Stimulated activated CD8-positive, alpha-beta memory T cell treated with anti-CD3 and anti-CD28 coated beads, Interleukin-4, amount 100 ng/mL, for 1 hour (primary cell): ENCODE data around the gene ADRA2A.

Experiments
- DNase-seq, 2 donors: peaks; one replicate each; pipeline ENCODE4 v3.0.0-alpha.2; 2020; ENCODE audit warnings: low read depth in 2 of 2, low spot score in 1 of 2

Gene ADRA2A

GRCh38 chr10:111076682-111077478 is at the start of gene ADRA2A:
Gene ADRA2A (plus strand): TSS chr10:111077029. CDS start chr10:111077997, 968 bp downstream.
- no peak for DNase-seq

GRCh38 chr10:111030042-111030750 is 46.6 kb upstream of the ADRA2A start:
- no peak for DNase-seq

- no peak for DNase-seq
Observed at GRCh38 chr10:111034598-111035310, 42.1 kb upstream of the ADRA2A start.

DNA sequence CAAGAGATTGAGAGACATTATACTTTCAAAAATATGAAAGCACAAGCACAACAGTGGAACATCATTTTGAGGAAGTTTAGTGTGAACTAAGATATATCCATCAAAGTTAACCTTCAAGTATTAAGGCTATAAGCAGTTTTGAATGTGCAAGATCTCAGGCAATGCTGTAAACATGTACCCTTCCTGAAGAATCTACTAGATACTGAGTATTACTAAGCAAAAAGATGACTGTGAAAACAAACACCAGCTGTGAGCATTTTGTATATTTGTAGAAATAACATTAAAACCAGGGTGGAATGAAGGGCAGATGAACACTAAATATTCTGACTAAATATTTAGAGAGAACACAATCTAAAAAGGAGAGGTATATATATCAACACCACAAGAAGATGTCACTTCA is 41.3 kb upstream of the ADRA2A start:
- no peak for DNase-seq

GRCh38 chr10:111037858-111038257 is 39.0 kb upstream of the ADRA2A start:
- no peak for DNase-seq

GRCh38 chr10:111039522-111039921 is 37.3 kb upstream of the ADRA2A start:
- DNase-seq, result no peak

GRCh38 chr10:111057006-111057405 is 19.8 kb upstream of the ADRA2A start:
- no peak for DNase-seq

DNA sequence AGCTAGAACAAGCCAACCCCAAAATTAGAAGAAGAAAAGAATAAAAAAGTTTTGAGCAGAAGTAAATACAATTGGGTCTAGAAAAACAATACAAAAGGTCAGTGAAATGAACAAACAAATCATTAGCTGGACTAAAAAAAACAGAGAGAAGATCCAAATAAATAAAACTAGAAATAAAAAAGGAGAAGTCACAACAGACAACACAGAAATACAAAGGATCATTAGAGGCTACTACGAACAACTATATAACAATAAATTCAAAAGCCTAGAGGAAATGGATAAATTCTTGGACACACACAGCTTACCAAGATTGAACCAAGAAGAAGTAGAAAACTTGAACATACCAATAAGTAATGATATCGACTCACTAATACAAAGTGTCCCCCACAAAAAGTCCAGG is 13.4 kb upstream of the ADRA2A start:
- DNase-seq, result no peak

DNA sequence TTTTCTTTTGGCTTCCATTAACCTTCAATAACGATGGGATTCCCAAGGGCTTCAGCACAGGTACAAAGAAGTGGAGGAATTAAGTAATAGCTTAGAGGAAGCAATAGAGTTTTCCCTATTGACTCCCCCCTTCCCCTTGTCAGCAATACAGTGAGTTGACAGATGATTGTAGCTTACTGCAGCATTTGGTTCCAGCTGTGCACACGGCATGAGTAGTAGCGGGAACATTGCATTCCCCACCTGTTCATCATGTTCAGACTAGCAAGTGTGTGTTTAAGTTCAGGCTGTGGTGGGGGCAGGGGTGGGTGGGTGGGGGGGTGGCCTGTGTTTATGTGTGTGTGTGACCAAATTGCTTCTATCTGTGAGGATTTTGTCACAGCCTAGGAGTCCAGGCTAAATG is 4.6 kb upstream of the ADRA2A start:
- no peak for DNase-seq

DNA sequence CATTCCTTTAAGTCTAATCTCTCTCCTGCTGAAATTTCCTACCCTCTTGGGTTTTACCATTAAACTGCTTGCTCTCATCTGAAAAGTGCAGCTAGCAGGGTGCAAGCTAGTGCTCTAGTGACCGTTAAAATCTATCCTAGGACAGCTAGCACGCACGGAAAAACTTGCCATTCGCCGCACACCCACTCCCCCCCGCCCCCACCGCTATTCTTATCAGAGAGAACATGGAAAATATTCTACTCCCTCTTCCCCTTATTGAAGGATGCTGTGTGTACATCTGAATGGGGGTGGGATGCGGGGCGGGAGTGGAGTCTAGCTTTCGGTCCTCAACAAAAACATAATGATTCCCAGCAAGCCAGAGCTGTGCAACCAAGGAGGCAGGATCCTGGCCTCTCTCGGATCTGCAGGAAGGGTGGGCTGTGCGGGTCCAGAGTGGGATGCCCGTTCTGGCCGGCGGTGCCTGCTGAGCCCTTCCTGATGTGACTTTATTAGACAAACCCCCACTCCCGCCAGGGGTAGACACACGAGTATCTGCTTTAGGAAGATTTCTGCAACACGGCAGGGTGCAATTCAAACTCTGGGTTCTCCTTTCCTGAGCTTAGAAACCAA is 1.1 kb upstream of the ADRA2A start:
- no peak for DNase-seq

DNA sequence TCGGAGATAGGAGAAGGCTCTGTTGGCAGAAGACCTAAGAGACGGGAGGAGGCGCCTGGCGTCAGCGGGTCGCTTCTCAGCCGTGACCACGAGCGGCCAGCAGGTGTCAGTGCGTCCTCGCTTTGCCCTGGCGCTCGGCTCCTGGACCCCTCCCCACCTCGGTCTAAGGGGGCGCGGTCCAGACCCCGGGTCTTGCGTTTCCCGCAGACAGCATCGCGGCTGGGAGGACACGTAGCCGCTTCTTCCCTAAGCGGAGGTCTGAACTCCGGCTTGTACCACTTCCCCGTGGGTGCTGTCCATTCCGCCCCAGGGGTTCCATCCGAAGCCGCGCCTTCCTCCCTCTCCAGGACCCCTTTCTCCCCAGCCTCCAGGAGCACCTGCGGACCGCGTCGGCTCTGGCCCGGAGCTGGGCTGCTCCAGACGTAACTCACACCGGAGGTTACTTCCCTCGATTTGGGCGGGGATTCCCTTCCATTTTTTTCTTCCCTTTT is 593 bp upstream of the ADRA2A start:
- no peak for DNase-seq

GRCh38 chr10:111077479-111077784 is 603 bp downstream of the ADRA2A start:
- DNase-seq, result no peak

- DNase-seq, result no peak
Observed at GRCh38 chr10:111077785-111078504, 1.1 kb downstream of the ADRA2A start.

DNA sequence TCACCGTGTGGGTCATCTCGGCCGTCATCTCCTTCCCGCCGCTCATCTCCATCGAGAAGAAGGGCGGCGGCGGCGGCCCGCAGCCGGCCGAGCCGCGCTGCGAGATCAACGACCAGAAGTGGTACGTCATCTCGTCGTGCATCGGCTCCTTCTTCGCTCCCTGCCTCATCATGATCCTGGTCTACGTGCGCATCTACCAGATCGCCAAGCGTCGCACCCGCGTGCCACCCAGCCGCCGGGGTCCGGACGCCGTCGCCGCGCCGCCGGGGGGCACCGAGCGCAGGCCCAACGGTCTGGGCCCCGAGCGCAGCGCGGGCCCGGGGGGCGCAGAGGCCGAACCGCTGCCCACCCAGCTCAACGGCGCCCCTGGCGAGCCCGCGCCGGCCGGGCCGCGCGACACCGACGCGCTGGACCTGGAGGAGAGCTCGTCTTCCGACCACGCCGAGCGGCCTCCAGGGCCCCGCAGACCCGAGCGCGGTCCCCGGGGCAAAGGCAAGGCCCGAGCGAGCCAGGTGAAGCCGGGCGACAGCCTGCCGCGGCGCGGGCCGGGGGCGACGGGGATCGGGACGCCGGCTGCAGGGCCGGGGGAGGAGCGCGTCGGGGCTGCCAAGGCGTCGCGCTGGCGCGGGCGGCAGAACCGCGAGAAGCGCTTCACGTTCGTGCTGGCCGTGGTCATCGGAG is 1.8 kb downstream of the ADRA2A start:
- DNase-seq, result no peak

GRCh38 chr10:111079241-111079760 is 2.5 kb downstream of the ADRA2A start:
- no peak for DNase-seq

DNA sequence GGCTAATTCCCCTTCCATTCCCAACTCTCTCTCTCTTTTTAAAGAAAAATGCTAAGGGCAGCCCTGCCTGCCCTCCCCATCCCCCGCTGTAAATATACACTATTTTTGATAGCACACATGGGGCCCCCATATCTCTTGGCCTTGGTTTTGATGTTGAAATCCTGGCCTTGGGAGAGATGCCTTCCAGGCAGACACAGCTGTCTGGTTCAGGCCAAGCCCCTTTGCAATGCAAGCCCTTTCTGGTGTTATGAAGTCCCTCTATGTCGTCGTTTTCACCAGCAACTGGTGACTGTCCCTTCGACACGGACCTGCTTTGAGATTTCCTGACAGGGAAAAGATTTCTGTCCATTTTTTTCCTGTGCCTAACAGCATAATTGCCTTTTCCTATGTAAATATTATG is 3.0 kb downstream of the ADRA2A start:
- no peak for DNase-seq

- DNase-seq, result no peak
Observed at GRCh38 chr10:111080224-111080623, 3.4 kb downstream of the ADRA2A start.

DNA sequence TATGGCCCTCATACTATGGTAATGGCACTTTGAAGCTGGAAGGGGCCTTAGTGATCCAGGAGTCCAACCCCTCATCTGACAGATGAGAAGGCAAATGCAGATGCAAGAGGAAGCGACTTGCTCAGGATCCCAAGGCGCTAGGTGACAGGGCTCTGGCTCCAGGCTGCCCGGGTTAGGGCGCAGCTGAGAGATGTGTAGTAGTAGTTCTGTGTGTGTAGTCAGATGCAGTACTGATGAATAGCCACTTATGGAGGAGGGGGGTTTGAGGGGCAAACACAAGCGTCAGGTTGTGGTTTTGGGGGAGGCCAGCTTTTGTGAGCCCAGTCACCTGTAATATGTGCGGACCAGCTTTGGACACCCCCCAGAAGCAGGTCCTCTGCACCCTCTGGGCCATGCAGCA is 4.8 kb downstream of the ADRA2A start:
- no peak for DNase-seq

DNA sequence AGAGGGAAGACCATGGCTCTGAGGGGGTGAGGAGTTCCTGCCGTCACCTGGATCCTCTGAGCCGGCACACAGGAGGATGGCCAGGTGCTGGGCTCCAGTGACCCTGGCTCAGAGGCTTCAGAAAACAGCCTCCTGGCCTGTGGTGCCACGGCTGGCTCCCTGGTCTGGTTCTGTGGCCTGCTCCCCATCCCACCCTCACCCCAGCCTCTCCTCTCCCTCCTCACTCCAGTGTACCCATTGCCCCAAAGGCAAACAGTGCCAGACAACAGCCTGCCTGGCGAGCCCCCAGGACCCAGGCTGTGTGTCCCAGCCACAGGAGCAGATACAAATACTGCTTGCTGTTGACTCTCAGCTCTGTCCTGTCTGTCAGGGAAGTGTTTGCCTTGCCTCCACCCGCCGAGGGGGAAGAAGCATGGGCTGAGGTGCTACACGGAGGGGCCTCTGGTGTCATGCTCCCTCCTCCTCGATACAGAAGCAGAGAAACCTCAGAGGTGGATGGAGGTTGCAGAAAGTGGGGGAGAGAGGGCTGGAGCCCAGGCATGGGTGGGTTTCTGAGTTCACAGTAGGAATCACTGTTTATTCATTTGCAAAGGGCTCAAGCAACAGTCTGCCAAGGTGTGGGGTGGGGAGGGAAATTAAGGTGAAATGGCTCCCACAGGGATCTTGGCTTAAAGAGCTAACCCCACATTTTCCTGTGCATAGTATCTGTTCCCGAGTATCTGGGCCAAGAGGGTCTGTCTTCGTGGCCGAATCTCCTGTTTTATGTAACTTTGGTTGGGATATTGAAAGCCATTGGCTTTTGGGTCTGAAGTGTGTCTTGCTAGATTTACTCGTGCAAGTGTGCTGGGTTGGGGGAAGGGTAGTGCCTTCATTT is 5.5 kb downstream of the ADRA2A start:
- DNase-seq, result no peak
